GM19238 (cell line): ENCODE results near the gene DSE.

Experiments used
- DNase-seq: peaks from one replicate; pipeline ENCODE4 v3.0.0; 2011; ENCODE audit warnings: low spot score; ENCODE audit not compliant: insufficient read length

DSE gene

DNA sequence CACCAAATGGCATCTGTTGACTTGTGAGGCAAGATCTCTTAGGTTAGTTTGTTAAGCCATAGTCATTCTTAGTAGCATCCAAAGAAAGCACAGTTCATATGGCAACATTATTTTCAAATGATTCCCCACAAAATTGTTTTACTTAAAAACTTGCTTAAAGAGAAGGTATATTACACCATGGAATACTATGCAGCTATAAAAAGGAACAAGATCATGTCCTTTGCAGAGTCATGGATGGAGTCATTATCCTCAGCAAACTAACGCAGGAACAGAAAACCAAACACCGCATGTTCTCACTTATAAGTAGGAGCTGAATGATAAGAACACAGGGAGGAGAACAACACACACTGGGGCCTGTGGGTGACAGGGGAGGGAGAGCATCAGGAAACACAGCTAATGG lies 10.9 kb upstream of the DSE start:
- DNase-seq = no peak

DNA sequence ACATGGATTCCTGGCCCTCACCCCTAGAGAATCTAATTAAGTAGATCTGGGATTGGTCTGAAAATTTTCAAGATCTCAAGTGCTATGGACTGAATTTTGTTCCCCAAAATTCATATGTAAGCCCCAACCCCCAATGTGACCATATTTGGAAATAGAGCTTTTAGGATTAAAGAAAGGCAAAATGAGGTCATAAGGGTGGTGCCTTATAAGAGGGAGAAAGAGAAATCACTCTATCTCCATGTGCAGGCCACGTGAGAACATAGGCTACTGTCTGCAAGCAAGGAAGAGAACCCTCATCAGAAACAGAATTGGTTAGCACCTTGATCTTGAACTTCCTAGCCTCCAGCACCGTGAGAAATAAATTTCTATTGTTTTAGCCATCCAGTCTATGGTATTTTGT lies 8.5 kb upstream of the DSE start:
- no peak for DNase-seq

DNA sequence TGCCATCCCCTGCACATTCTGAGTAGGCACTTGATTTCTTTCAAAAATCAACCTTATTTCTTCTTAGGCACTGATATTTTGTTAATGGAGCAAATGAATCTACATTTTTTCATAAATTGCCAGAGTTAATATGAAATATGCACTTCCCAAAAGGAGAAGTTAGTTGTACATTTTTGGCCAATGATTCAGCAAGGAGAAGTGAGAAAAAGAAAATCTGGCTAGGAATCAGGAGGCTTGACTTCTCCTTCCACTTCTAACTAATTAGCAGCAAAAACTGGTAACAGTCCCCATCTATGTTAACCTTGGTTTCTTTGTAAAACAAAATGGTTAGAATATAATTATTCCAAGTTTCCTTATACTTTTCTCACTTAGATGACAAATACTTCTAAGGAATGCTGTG lies 7.0 kb upstream of the DSE start:
- DNase-seq = no peak

DNA sequence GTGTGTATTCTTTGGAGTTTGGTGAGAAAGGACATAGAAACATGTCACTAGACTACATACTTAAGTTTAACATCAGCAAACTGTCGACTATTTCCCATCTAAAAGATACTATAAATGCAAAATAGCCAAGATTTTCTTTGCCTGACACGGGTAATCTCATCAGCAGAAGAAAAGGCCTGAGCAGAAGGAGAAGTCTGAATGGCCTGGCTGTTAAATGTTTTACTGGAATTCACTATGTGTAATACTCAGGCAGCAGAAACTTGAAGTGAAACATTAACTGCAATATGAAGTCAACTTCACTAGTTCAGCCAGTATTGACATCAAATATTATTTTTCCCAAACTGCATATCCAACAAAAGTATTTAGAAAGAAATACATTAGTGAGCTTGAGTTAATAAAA lies 6.4 kb upstream of the DSE start:
- no peak for DNase-seq

DNA sequence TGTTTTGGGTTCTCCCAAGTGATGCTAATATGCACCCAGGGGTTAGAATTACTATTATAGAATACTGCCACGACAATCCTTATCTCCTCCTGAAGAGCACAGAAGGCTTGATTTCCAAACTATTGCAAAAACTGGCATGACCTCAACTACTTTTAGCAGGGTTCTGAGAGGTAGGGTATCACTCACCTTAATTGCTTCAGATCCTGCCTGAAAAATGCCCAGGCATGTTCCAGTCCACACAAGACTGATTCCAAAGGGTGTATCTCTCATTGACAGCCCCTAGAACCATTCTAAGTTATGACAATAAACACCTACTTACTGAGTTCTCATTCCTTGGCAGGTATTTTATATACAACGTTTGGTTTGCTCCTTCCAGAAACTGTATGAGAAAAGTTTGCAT lies 5.0 kb upstream of the DSE start:
- DNase-seq = no peak

DNA sequence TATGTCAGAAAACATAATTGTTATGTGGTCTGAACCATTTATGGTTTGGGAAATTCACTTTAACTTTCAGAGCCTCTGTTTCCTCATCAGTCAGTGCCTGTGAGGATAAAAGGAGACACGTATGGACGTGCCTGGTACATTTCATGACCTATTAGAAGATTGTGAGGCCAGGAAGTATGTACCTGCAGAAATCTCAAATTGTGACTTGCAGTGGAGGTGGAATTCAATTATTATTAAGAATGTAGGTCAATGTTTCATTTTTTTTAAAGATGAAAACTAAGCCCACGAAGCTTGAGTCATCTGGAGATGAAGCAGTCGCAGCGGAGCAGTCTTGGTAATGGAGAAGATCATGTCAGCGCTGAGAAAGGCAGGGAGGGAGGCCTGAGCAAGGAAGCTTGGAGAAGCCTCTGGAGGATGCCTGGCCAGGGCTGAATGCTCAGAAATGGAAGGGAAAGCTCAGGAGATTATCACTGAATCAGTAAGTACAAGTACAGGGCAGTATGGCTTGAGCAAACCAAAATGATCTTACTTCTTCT lies 3.9 kb upstream of the DSE start:
- DNase-seq = no peak

DNA sequence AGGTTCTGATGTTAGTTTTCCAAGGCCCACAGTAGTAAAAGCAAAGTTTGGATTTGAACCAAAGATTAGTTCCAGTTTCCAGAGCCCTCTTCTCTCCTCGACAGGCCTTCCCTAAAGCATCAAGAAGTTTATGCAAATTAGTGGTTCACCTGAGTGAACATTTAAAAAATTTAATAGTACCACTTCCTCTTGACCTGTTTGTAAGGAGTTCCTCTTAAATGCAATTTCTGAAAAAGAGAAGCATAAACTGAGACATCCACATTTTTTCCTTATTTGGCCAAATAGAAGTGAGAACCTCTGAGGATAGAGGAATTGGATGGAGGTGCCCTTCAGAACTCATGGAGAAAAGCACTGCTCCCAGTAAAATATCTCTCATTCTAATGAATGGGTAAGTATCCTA lies 1.2 kb upstream of the DSE start:
- peak; percentile 22 for DNase-seq

DNA sequence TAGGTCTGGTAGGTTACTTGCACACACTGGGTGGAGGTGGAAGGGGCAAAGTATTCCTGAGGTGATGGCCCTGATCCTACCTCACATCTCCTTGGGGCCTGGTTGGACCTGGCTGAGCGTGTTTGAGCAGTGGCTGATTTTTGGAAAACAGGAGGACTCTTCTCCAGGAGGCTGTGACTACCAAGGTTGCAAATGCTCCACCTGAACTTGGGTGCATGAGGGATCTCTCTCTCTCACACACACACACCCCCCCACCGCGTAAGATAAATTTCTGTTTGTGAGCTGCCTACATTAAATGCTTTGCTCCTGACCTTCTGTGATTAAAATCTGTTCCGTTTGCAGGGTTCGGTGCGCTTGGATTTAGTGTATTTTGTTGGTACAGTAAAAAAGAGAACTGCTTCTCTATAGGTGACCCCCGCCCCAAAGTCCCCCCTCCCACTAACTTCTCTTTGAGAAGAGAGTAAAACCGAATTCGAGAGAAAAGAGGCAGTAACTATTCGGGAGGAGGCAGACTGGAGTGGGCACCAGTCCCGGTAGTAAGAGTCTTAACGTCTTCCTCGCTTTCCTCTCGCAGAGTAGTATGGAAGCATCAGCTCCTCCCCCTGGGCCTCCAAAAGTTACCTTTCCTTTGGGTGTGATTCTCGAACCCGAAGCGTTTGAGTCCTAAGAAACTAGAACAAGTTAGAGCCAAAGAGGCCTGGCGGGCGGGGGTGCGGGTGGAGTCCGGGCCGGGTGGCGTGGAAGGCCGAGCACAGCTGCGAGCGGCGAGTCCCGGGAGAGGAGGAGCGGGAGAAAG lies 585 bp upstream of the DSE start:
- no peak for DNase-seq

DNA sequence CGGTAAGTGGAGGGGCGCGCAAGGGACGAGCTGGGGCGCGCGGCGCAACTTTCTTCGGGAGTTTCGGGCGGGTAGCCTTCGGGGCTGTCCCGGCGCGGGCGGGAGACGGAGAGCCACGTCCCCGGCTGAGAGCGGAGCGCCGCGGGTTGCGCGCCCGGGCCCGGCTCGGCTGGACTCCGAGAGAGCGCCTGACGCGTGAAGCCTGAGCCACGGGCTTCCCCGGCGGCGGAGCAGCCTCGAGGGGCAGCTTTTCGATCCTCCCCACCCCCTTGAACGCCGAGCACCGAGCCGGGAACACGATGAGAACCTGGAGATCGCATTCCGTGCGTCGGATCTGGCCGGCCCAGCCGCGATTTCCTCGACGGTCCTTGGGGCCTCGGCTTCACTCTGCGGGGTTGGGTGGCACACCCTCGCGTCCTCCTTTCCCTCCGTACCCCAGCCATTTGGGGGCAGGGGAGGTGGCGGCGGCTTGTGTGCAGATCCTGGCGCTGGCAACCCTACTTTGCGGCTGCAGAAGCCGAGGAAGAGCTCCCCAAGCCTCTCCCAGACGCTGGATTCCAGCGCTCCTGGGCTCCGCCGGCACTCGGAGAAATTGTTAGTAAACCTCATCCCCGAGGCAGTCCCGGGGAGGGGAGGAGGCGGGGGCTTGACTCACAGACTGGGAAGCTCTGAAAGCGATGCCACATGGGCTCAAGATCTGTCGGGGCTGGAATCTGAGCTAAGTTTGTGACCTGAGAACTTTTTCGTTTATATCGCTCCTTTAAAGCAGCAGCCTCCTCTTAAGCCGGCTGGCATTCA lies 572 bp downstream of the DSE start:
- DNase-seq = peak; percentile 22

DNA sequence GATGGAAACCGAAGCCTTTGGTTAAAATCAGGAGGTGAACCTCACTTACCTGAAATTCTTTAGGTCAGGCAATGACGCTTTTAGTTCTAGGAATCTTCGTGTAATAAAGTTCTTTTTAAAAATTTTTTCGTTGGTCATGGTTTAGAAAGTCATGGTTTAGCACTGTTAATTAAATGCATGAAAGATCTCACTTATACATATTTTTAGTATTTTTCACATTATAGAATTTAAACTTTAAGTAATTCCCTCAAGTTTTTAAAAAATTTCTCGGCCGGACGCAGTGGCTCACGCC lies 1.1 kb downstream of the DSE start:
- no peak for DNase-seq

DNA sequence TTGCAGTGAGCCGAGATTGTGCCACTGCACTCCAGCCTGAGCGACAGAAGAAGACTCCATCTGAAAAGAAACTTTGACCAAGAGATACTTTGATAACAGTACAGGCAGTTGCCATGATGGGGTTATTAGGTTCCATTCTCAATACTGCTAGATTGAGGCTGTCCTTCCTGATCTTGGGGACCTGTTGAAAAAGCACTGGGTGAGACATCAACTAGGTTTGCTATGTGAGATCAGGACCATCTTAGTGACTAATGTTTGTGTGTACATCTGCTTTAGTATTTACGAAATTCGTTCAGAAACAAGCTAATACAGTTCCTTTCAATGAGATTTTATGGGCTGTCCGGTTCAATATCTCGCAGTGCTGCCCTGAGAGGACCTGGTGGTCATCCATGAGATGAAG lies 2.6 kb downstream of the DSE start:
- no peak for DNase-seq

DNA sequence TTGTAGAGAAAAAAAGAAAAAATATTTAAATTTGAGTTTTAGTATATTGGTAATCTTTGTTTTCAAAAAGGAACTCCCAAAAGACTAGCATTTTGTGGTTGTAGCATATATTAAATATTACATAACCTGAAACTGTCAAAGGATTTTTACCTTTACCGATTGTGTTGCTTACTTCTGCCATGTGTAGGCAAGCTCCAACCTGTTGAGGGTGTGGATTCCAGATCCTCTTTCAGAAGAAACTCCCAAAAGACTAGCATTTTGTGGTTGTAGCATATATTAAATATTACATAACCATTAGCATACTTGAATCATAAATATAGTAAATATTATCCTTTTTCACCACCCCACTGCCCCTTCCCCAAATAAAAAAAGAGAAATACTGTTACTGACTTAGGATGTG lies 3.2 kb downstream of the DSE start:
- DNase-seq = no peak

DNA sequence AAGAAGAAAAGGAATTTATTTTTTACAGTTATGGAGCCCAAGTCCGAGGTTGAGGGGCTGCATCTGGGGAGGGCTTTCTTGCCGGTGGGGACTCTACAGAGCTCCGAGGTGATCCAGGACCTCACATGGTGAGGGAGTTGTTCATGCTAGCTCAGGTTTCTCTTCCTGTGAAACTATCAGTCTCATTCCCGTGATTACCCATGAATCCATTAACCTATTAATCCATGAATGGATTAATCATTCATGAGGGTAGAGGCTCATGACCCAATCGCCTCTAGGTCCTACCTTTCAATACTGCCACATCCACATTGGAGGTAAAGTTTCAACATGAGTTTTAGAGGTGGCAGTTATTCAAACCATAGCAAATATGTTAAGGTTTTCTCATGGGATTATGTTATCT lies 3.8 kb downstream of the DSE start:
- DNase-seq = no peak

DNA sequence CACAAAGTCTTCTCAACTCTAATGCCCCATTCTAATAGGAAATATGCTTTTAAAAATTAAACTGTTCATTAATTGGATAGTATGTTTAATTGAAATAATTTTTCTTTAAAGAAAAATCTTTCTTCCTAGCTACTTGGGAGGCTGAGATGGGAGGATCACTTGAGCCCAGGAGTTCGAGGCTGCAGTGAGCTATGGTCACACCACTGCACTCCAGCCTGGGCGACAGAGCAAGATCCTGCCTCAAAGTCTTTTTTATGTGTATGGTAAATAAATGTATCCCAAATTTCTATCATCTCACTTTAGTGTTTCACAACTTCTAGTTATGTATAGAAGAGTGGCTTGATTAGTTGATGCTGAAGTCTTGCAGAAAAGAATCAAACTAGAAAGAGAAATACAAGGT lies 4.5 kb downstream of the DSE start:
- DNase-seq = no peak

DNA sequence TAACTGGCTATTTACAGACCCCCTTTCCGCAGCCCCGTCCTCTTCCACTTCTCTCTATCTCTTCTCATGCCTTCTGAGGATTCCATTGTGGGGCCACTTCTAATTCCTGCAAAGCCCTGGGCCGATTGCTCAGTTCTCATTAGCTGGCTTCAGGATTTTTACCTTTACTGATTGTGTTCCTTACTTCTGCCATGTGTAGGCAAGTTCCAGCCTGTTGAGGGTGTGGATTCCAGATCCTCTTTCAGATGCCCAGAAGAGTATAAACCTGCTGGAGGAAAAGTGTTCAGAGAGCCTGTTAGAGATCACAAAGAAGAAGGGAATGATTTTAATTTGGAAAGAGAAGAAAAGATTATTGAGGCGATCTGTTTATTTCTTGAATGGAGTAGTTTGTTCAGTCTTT lies 5.4 kb downstream of the DSE start:
- DNase-seq = no peak

DNA sequence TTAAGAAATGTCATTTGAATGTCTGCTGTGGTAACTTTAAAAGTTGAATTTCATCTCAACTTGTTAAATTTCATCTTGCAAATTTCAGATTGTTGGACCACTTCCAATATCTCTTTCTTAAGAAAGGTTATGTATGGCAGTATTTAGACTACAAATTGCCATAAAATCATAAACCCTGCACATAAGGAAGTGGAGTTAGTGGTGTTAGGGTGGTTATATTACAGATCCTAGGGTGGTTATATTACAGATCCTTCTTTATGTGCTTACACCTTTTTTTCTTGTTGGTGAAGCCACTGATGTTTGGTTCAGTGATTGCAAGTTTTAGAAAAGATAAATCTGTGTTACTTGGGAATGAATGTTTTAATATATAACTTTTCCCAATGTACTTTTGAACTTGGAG lies 9.0 kb downstream of the DSE start:
- DNase-seq = no peak

DNA sequence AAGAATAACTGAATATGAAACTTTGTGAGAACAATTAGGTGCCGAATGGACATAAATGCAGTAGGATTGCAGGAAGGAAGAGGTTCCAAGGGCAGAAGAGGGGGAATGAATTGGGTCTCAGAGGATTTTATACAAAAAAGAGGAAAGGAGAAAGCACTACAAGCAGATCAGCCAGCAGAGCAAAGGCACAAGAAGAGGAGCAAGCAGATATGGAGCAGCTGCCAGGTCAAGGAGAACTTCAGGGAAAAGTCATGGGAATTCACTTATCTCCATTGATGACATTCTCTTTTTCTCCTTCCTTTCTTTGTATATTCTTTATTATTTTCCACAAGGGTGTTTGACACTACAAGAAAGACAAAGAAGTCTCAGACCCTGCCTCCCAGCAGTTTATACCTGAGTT lies 9.6 kb downstream of the DSE start:
- DNase-seq = no peak

DNA sequence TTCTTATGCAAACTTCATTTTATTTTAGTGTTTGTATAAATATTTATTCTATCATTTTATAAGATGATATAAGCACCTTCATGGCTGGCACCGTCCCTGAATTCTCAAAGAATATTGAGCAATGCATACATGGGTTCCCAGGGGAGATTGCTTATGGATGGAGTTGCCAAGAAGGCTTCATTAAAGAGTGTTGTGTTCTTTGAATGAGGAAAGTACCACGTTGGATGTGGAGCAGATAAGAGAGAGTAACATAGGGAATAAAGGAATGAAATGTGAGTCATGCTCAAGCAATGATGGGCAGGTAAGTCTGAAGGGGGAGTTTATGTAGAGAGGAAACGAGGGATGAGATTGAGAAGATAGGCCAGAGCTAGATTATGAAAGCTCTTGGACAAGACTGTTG lies 10.3 kb downstream of the DSE start:
- DNase-seq = no peak

DNA sequence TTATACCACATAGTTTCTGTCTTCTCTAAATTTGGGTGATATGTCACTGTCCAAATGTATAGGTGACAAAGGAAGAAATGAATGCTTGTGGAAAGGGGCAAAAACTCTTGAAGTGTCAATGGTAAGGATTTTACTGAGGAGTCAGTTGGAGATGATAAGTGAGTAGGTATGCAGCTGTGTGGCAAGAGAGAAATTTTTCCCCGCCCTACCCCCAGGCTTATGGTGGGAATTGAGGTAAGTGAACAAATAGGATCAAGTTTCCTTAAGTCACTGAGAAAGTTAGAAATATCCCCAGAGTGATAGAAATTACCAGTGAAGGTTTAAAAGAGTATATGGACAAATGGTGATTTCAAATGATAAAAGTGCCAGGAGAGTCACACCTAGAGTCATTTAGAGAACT lies 11.8 kb downstream of the DSE start:
- DNase-seq = no peak

DNA sequence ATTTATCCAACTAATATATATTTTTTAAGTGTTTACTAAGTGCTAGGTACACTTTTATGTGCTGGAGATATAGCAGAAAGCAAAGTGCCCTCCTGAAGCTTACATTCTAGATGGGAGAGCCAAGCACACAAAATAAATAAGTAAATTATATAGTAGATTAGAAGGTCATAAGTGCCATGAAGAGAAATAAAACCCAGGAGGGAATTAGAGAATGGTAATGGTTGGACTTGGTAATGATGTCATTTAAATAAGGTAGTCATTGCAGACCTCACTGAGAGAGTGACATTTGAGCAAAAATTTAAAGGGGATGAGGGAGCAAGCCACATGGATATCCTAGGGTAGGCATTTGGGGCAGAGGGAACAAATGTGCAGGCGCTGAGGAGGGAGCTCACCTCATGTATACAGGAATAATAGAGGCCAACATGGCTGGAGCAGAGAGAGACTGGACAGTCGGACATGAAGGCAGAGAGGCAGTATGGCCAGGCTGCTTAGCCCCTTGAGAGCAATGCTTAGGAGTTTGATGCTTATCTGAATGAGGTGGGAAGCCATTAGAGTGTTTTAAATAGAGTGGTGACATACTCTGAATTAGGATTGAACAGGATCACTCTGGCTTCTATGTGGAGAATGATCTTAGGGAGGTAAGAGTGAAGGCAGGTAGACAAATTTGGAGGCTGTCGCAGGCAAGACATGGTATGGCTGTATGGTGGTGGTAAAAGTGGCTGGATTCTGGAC lies 14.1 kb downstream of the DSE start:
- DNase-seq = no peak

DNA sequence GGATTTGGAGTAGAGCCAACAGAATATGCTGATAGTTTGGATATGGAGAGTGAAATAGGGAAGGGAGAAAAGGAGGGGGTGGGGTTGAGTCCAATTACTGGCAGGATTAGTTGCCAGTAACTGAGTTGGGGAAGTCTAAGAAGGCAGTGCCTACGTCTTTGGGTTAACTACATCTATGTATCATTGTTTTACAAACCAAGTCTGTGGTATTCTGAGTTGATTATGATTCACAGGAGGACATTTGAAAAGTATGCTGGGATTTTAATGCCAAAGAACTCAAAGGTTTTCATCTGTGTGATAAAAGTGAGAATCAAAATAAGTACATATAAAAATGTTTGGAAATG lies 14.7 kb downstream of the DSE start:
- no peak for DNase-seq

DNA sequence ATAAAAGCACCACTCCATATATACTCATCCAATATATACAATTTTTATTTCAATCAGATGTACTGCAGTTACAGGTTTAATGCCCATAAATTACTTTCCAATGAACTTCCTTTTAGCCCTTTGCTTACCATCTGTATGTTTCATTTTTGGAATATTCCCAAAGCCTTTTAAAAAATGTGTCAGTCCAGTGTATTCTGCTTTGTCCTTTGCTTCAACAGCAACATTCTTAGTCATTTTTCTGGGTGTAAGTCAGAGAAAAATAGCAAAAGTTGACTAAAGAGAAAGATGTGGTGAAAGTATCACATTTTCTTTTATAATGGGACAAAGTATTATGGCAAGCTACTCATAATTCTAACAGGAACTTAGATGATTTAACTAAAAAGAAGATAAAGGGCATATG lies 15.2 kb downstream of the DSE start:
- DNase-seq = no peak
